H54 (cell line): ENCODE data around the gene SIVA1.

Experiments
- DNase-seq: peaks from one replicate; pipeline ENCODE4 v3.0.0; 2011; ENCODE audit warnings: low spot score, mixed read lengths; ENCODE audit not compliant: insufficient read length
- FAIRE-seq: peaks from 3 replicates; lab custom pipeline; 2011; peaks lifted over from hg19 to GRCh38; lab: Jason Lieb, UNC
- POLR2A ChIP-seq: IDR thresholded peaks from 2 replicates; pipeline ENCODE4 v1.6.1; 2011; ENCODE audit warnings: low read depth, mild to moderate bottlenecking, low read length

The SIVA1 gene

DNA sequence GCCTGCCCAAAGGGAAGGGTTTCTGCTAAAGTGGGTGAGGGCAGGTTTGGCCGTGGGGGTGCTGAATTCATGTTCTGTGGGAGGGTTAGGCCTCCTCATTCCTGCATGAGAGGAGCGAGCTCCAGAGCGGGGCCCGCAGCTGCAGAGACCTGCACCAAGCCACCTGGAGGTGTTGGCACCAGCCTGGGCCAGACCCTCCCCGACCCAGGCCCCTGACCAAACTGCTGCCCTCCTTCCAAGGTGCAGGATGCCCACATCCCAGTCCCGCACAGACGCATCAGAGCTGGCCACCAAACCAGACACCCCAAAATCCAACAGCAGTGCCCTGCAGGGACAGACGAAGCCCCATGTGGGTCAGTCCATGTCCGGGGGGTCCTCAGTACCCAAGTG, 18.4 kb upstream of the SIVA1 start:
- FAIRE-seq (no peak), DNase-seq (no peak)
- no peak for TF ChIP-seq POLR2A

DNA sequence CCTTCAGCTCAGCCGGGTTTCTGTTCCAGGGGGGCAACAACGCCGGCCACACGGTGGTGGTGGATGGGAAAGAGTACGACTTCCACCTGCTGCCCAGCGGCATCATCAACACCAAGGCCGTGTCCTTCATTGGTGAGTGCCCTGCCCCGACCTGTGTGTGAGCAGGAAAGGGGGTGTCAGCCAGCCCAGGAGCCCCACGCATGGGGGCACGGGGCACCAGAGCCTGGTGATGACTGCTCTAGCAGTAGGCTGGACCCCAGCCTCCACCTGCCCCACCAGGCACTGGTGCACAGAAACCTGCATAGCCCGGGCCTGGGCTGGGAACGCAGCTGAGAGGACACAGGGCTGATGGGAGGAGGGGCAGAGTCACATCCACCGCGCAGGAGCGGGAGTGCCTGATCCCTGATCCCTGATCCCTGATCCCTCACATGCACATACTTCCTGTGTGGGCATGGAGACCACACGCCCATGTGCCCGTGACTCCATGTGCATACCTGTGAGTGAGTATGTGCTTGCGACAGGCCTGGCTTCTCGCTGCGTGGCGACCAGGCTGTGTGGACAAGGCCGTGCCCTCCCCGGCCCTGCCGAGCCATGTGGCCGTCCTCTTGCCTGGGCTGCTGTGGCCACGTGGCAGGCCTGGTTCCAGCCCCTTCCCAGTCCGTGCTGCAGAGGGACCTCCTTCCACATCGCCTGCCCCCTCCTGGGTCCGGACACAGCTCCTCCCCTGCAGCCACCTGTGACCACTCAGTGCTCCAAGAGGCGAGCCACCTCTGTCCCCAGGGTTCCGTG, 17.8 kb upstream of the SIVA1 start:
- FAIRE-seq (no peak), DNase-seq (no peak)
- no peak for TF ChIP-seq POLR2A

DNA sequence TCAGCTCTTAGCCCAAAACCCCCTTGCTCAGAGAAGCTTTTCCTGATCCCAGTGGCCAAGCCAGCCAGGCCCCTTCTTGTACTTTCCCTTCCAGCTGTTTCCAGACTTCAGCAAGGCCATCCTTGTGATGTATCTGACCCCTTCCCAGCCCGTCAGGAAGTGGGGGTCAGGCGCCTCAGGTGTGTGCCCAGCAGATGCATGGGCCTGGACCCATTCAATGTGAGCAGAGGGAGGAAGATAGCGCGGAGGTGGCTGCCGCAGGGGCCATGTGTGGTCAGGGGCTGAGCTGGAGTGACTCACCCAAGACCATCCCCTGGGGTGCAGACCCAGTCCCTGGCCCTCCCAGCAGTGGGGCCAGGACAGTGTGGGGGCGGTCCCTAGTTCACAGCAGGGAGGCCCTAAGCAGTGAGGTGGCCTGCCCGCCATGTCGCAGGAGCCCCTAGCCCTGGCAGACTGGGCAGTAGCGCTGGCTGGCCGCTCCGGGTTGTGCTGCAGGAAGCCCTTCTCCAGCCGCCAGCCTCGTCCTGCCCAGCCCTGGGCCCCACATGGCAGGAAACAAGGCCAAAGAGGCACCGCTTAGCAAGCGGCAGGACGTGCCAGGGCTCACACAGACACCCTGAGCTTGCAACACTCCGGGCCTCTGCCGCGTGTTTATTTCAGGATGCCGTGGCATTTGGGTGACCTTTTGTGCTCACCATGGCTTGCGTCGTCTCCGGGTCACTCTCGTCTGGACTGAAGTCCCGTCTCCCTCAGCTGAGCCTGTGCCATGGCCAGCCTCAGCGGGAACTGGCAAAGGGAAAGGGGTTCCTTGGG, 16.9 kb upstream of the SIVA1 start:
- no peak for TF ChIP-seq POLR2A
- no peak for DNase-seq

DNA sequence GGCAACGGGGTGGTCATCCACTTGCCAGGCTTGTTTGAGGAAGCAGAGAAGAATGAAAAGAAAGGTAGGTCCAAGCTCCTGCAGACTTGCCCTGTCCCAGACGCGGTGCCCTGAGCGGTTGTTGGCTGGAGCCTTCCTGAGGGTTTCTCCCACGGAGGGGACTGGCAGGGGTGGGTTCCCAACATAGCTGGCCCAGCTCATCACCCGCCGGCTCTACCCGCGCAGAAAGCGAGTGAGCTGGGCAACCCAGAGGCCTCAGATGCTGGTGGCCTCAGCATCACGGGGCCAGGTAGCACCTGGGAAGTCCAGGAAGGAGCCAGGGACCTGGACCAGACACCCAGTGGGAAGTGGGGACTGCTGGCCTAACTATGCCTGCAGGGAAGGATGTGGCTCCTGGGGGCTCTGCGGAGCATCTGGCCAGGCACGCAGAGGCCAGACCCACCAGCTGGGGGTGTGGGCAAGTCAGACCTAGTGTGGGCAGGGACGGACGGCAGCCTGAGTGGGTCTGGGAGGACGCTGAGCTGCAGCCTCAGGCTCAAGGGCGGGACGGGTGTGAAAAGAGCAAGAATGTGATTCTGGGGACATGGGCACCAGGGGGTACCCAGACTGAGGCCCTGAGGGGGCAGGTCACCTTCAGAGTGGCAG, 14.4 kb upstream of the SIVA1 start:
- DNase-seq (no peak), FAIRE-seq (no peak)
- TF ChIP-seq POLR2A: no peak

More for the DNA sequence above, 16.9 kb upstream of the SIVA1 start:
- FAIRE-seq: no peak

DNA sequence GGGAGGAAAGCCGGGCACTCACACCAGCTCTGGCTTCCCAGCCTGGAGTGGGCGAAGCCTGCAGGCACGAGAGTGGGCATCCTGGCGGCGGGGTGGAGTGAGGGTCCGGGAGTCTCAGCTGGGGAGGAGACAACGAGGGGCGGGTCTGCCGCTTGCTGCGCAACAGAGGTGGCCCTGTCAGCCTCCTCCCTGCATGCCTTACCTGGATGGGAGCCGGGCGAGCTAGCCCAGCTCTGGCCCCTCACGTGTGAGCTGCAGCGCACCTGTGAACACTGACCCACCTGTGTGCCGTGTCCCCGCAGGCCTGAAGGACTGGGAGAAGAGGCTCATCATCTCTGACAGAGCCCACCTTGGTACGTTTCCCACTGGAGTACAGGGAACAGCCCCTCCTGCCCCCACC, 13.9 kb upstream of the SIVA1 start:
- FAIRE-seq: no peak
- no peak for DNase-seq
- TF ChIP-seq POLR2A: no peak

DNA sequence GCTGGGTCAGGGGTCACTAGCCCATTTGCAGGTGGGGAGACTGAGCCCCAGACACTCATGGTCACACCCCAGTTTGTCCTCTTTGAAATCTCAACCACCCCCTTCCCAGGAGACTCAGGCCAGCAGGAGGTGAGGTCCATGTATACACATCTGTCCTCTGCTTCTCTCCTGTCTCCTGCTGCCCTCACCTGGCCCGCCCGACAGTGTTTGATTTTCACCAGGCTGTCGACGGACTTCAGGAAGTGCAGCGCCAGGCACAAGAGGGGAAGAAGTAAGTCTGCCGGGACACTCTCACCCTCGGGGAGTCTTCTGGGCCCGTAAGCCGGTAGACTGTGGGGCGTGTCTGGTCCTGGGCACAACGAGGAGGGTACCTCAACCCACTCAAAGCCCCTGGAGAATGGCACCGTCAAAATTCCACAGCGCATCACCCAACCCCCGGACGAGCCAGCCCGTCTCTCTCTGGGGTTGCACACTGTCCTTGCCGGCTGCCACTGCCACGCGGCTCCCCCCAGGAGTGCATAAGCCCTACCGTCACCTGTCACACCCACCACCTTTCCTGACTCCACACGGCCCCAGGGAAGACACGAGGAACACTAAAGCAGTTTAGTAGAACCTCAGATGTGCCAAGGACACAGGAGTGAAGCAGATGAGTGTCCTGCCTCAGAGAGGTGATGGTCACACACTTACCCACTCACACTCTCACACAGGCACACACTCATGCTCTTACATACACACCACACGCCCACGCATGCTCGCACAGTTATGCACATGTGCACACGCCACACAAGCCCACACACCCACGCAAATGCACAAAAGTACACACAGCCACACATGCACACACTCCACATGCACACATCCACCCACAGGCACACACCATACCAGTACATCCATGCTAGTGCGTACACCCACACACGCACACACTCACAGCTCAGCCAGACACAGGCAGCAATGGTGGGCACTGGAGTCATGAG, 13.1 kb upstream of the SIVA1 start:
- TF ChIP-seq POLR2A: no peak
- FAIRE-seq: no peak
- DNase-seq: no peak

DNA sequence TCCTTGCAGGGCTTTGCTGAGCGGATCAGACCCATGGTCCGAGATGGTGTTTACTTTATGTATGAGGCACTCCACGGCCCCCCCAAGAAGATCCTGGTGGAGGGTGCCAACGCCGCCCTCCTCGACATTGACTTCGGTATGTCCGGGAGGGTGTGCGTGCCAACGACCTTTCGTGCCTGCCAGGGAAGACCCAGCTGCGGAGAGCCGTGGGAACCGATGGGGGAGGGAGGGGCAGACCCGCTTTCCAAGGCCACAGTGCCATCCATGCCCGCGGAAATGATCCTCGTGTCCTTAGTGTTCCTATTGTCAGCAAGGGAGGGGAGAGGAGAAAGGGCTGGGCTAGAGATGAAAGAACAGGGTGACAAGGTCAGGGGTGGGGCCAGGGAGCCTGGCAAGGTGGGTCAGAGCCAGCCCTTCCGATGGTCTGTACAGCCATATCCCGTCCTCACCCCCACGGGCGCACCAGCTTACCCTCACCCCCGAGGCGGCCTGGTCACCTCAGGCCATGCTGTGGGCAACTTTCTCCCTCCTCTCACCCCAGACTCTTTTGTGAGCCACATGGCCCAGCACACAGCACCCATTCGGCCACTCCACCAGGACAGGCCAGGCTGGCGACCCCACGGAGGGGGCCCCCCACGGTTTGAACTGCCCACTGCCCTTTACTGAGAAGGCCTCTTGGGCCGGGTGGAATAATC, 11.7 kb upstream of the SIVA1 start:
- DNase-seq: no peak
- no peak for FAIRE-seq
- TF ChIP-seq POLR2A: no peak

DNA sequence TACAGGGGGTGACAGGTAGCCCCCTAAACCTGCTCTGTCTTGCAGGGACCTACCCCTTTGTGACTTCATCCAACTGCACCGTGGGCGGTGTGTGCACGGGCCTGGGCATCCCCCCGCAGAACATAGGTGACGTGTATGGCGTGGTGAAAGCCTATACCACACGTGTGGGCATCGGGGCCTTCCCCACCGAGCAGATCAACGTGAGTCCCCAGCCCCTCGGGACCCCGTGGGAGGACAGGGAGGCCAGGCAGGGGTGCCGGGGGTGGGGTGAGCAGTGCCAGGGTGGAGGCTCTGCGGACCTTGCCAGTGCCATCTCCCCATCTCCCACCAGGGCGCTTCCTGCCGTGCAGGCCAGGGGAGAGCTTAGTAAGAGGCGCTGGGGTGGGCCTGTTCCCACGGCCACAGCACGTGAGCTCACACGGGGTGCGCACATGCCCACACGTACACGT, 11.1 kb upstream of the SIVA1 start:
- TF ChIP-seq POLR2A: no peak
- DNase-seq: no peak
- FAIRE-seq: no peak

DNA sequence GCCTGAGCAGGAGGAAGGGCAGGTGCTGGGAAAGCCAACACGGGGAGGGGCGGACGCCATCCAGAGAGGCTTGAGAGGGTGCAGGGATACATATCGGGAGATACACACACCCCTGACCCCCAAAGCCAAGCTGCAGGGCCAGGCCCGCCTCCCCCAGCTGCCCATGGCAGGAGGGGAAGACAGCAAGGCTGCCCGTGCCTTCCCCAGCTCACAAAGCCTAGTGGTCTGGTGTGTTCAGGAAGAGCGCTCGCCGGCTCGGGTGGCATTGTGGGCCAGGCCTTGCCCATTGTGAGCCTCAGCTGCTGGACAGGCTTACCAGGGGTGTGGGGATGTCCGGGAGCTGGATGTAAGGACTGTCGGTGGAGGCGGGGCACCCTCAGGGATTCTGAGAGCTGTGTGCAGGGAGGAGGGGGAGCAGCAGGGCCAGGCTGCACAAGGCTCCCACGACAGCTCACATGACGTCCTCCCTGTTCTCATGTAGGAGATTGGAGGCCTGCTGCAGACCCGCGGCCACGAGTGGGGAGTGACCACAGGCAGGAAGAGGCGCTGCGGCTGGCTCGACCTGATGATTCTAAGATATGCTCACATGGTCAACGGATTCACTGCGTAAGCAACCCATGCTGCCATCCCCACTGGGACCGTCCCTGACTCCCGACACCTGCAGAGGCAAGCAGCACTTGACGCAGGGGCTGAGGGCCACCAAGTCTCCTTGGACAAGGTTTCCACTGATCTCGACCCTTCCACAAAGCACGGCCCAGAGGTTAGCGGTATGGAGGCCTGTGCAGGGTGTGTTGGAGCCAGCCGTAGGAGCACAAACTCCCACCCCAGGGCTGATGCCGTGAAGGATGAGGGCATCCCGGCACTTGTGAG, 10.1 kb upstream of the SIVA1 start:
- TF ChIP-seq POLR2A: no peak
- DNase-seq (no peak), FAIRE-seq (no peak)

DNA sequence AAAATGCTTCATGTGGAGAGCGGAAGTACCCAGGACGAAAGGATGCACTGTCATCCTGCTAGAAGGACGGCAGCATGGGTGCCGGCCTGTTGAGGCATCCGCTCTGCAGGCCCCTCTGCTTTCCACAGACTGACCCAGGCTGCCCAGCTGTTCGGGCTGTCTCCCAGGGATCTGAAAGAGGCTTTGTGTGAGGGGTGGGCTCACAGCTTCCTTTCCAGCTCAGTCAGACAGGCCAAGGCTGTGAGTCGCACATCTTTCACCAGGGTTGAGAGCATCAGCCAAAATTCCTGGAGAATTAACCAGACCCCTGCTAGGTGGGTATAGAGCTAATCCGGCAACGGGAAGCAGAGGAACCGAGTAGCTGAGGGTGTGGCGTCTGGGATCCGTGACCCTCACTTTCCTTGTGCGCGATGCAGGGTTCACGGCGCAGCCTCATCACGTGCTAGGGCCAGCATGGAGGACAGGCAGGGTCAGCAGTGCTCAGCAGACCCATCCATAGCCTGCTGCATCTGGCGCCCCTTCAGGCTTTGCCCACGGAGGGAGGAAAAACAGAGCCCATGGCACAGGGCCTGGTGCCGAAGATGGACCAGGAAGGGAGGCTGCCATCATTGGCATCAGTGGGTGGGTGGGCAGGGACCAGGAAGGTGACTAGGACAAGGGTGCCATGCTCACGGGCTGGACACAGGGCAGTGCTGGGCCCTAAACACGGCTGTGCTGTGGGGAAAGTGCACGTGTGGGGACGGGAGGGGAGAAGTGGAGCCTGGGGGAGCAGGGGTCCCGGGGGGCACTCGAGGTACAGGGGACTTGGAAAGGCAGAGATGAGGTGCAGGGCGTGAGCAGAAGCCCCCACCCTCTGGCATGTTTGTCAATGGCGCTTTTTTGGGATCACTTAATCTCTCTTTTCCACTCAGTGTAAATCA, 9.2 kb upstream of the SIVA1 start:
- DNase-seq (no peak), FAIRE-seq (no peak)
- TF ChIP-seq POLR2A: no peak

DNA sequence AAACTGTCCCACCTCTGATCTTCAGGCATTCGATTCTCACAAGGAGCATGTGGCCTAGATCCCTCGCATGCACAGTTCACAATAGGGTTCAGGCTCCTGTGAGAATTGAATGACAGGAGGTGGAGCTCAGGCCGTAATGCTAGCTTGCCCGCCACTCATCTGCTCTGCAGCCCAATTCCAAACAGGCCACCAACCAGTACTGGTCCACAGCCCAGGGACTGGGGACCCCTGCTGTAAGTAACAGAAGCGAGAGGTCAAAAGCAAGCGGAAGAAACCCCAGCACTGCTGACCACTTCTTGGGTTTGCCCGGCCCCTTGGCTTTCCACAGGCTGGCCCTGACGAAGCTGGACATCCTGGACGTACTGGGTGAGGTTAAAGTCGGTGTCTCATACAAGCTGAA, 8.5 kb upstream of the SIVA1 start:
- no peak for FAIRE-seq
- no peak for DNase-seq
- no peak for TF ChIP-seq POLR2A
